Measurements from ENCODE around the gene PROZ. TPM values are rescaled to one million over a fixed set of nuclear protein-coding genes. Genes with fewer than 3 reads are reported as not detected.
A peak's percentile ranks its signal among the peaks of the same experiment; 100 is the strongest.

PROZ gene
- total and polyA plus RNA-seq, 2 of the 13 experiments (the other 11 are each of a cell fraction or from before 2014, with no cell fraction given) = 5.6 to 22.5 TPM

DNA sequence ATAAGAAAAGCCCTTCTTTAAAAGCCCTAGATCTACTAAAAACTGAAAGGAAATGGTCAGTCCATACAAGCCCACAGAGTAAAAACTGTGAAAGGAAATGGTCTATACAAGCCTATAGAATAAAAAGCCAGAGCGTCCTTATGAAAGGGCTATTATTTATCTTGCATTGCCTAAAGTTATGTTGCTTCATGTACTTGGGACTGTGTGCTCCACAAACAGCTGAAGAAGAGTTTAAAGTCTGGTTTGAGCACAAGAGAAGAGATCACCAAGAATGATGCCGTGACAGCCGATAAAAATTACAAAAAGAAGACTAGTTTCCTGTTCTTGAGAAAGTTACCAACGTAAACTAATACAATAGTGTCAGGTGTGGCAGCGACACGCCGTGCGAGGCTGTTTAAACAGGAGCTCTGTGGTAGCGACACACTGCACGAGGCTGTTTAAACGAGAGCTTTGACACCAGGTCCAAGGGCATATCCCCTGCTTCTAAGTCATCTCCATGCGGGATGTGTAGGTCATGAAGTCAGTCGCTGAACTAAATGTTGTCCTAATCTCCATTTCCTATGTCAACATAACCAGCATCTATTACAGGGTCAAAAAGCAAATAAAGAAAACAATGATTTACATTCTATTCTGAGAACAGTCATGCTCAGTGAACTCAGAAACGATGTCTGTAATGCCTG is 25.1 kb downstream of the PROZ start (continued):
- TF ChIP-seq RFX1 (IDR thresholded peaks at IDR 0.05) (no peak), ZNF589 (CRISPR knock-in tag; conservative IDR thresholded peaks at IDR 0.05) (no peak), FOSL2 (CRISPR knock-in tag; IDR thresholded peaks at IDR 0.05) (peak; percentile 78), MAZ (IDR thresholded peaks at IDR 0.05; ENCODE audit: borderline replicate concordance, low read depth, low read length) (no peak), MAZ (CRISPR knock-in tag; IDR thresholded peaks at IDR 0.05; ENCODE audit: low read depth) (peak; percentile 62; the same call in 1 of the 2 replicates), SATB2 (CRISPR knock-in tag; IDR thresholded peaks at IDR 0.05) (no peak), DMAP1 (CRISPR knock-in tag; IDR thresholded peaks at IDR 0.05) (peak; percentile 53; the same call in 1 of the 2 replicates), ZNF205 (CRISPR knock-in tag; IDR thresholded peaks at IDR 0.05) (0 out of 2 replicates have a peak, but pooled peaks have one; percentile 5), ZFP36L2 (CRISPR knock-in tag; IDR thresholded peaks at IDR 0.05) (no peak), ZNF792 (CRISPR knock-in tag; IDR thresholded peaks at IDR 0.05) (peak; percentile 60; the same call in 1 of the 2 replicates), ZNF367 (CRISPR knock-in tag; IDR thresholded peaks at IDR 0.05; ENCODE audit: borderline replicate concordance) (no peak), ZSCAN9 (CRISPR knock-in tag; IDR thresholded peaks at IDR 0.05; ENCODE audit: borderline replicate concordance) (peak; percentile 64; the same call in 1 of the 2 replicates), TGIF2 (CRISPR knock-in tag; IDR thresholded peaks at IDR 0.05) (no peak), ZBTB49 (CRISPR knock-in tag; IDR thresholded peaks at IDR 0.05; ENCODE audit: borderline replicate concordance) (no peak), KMT2B (CRISPR knock-in tag; IDR thresholded peaks at IDR 0.05) (0 out of 2 replicates have a peak, but pooled peaks have one; percentile 28), ZNF883 (CRISPR knock-in tag; IDR thresholded peaks at IDR 0.05; ENCODE audit: not compliant biosample characterization) (no peak), PAX8 (CRISPR knock-in tag; IDR thresholded peaks at IDR 0.05; ENCODE audit: borderline replicate concordance) (no peak), MAFF (IDR thresholded peaks at IDR 0.05; ENCODE audit: low read depth, low read length) (0 out of 2 replicates have a peak, but pooled peaks have one; percentile 2), SPEN (CRISPR knock-in tag; IDR thresholded peaks at IDR 0.05; ENCODE audit: low read depth) (no peak)
- TF ChIP-seq, protein P1, sequence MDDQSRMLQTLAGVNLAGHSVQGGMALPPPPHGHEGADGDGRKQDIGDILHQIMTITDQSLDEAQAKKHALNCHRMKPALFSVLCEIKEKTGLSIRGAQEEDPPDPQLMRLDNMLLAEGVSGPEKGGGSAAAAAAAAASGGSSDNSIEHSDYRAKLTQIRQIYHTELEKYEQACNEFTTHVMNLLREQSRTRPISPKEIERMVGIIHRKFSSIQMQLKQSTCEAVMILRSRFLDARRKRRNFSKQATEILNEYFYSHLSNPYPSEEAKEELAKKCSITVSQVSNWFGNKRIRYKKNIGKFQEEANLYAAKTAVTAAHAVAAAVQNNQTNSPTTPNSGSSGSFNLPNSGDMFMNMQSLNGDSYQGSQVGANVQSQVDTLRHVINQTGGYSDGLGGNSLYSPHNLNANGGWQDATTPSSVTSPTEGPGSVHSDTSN (CRISPR knock-in tag; IDR thresholded peaks at IDR 0.05; ENCODE audit: borderline replicate concordance) = no peak
- TF ChIP-seq, protein P2, sequence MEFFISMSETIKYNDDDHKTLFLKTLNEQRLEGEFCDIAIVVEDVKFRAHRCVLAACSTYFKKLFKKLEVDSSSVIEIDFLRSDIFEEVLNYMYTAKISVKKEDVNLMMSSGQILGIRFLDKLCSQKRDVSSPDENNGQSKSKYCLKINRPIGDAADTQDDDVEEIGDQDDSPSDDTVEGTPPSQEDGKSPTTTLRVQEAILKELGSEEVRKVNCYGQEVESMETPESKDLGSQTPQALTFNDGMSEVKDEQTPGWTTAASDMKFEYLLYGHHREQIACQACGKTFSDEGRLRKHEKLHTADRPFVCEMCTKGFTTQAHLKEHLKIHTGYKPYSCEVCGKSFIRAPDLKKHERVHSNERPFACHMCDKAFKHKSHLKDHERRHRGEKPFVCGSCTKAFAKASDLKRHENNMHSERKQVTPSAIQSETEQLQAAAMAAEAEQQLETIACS (CRISPR knock-in tag; IDR thresholded peaks at IDR 0.05) = no peak
- TF ChIP-seq, protein P3, sequence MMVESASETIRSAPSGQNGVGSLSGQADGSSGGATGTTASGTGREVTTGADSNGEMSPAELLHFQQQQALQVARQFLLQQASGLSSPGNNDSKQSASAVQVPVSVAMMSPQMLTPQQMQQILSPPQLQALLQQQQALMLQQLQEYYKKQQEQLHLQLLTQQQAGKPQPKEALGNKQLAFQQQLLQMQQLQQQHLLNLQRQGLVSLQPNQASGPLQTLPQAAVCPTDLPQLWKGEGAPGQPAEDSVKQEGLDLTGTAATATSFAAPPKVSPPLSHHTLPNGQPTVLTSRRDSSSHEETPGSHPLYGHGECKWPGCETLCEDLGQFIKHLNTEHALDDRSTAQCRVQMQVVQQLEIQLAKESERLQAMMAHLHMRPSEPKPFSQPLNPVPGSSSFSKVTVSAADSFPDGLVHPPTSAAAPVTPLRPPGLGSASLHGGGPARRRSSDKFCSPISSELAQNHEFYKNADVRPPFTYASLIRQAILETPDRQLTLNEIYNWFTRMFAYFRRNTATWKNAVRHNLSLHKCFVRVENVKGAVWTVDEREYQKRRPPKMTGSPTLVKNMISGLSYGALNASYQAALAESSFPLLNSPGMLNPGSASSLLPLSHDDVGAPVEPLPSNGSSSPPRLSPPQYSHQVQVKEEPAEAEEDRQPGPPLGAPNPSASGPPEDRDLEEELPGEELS (CRISPR knock-in tag; IDR thresholded peaks at IDR 0.05) = peak; percentile 88
- TF ChIP-seq, protein P4, sequence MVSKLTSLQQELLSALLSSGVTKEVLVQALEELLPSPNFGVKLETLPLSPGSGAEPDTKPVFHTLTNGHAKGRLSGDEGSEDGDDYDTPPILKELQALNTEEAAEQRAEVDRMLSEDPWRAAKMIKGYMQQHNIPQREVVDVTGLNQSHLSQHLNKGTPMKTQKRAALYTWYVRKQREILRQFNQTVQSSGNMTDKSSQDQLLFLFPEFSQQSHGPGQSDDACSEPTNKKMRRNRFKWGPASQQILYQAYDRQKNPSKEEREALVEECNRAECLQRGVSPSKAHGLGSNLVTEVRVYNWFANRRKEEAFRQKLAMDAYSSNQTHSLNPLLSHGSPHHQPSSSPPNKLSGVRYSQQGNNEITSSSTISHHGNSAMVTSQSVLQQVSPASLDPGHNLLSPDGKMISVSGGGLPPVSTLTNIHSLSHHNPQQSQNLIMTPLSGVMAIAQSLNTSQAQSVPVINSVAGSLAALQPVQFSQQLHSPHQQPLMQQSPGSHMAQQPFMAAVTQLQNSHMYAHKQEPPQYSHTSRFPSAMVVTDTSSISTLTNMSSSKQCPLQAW (CRISPR knock-in tag; IDR thresholded peaks at IDR 0.05) = peak; percentile 52; the same call in 1 of the 2 replicates

Measured in HepG2 (cell line).